H9 (cell line): Measurements from ENCODE around the gene TTC17. TPM values are rescaled to one million over a fixed set of nuclear protein-coding genes. Genes with fewer than 3 reads are reported as not detected.

Experiments used
- DNase-seq: peaks from one replicate; pipeline ENCODE4 v3.0.0-alpha.2; 2017
- H2AFZ ChIP-seq: one replicate; pipeline ENCODE4 v1.6.1; 2013; ENCODE audit warnings: mild to moderate bottlenecking, low read length, control low read depth, moderate library complexity
- H2AK5ac ChIP-seq: 2 replicates; pipeline ENCODE4 v1.6.1; 2013; ENCODE audit warnings: low read length, control low read depth, mixed read lengths; ENCODE audit not compliant: insufficient read length
- H2BK120ac ChIP-seq: one replicate; pipeline ENCODE4 v1.6.1; 2013; ENCODE audit warnings: low read depth, mild to moderate bottlenecking, low read length, control low read depth, inconsistent platforms; ENCODE audit not compliant: poor library complexity, severe bottlenecking
- H2BK12ac ChIP-seq: 2 replicates; pipeline ENCODE4 v1.6.1; 2013; ENCODE audit warnings: low read length, control low read depth, mixed read lengths, low read depth; ENCODE audit not compliant: insufficient read length
- H2BK15ac ChIP-seq: 2 replicates; pipeline ENCODE4 v1.6.1; 2013; ENCODE audit warnings: low read depth, low read length, control low read depth
- H2BK20ac ChIP-seq: one replicate; pipeline ENCODE4 v1.6.1; 2013; ENCODE audit warnings: low read depth, mild to moderate bottlenecking, low read length, control low read depth, inconsistent platforms; ENCODE audit not compliant: poor library complexity, severe bottlenecking
- H2BK5ac ChIP-seq: 2 replicates; pipeline ENCODE4 v1.6.1; 2013; ENCODE audit warnings: low read length, control low read depth, mixed read lengths; ENCODE audit not compliant: insufficient read length
- H3K14ac ChIP-seq: 2 replicates; pipeline ENCODE4 v1.6.1; 2013; ENCODE audit warnings: low read length, control low read depth; ENCODE audit not compliant: insufficient read depth
- H3K18ac ChIP-seq: 2 replicates; pipeline ENCODE4 v1.6.1; 2013; ENCODE audit warnings: low read depth, mild to moderate bottlenecking, mixed read lengths, low read length, control low read depth; ENCODE audit not compliant: insufficient read length
- H3K23ac ChIP-seq: 2 replicates; pipeline ENCODE4 v1.6.1; 2013; ENCODE audit warnings: low read length, control low read depth, mixed read lengths, low read depth; ENCODE audit not compliant: insufficient read length
- H3K23me2 ChIP-seq: 2 replicates; pipeline ENCODE4 v1.6.1; 2013; ENCODE audit warnings: low read depth, mild to moderate bottlenecking, mixed read lengths, low read length, control low read depth; ENCODE audit not compliant: insufficient read length, poor library complexity, severe bottlenecking
- H3K27ac ChIP-seq: 2 replicates; pipeline ENCODE4 v1.5.1; 2013; ENCODE audit warnings: low read length, control low read depth, mixed read lengths, low read depth; ENCODE audit not compliant: insufficient read length
- H3K27me3 ChIP-seq: 2 replicates; pipeline ENCODE4 v1.6.1; 2013; ENCODE audit warnings: low read length, control low read depth, inconsistent platforms; ENCODE audit not compliant: insufficient read depth
- H3K4ac ChIP-seq: 2 replicates; pipeline ENCODE4 v1.6.1; 2013; ENCODE audit warnings: low read depth, mild to moderate bottlenecking, control low read depth, inconsistent platforms, low read length, moderate library complexity
- H3K4me1 ChIP-seq: 2 replicates; pipeline ENCODE4 v1.6.1; 2013; ENCODE audit warnings: low read length, control low read depth, inconsistent platforms; ENCODE audit not compliant: insufficient read depth
- H3K4me2 ChIP-seq: 2 replicates; pipeline ENCODE4 v1.6.1; 2013; ENCODE audit warnings: low read length, control low read depth, mixed read lengths; ENCODE audit not compliant: insufficient read length, insufficient read depth
- H3K56ac ChIP-seq: 2 replicates; pipeline ENCODE4 v1.6.1; 2013; ENCODE audit warnings: low read depth, mild to moderate bottlenecking, mixed read lengths, low read length, control low read depth; ENCODE audit not compliant: insufficient read length
- H3K79me1 ChIP-seq: 2 replicates; pipeline ENCODE4 v1.6.1; 2013; ENCODE audit warnings: low read depth, mild to moderate bottlenecking, moderate library complexity, low read length, control low read depth, inconsistent platforms; ENCODE audit not compliant: insufficient read depth, poor library complexity, severe bottlenecking
- H3K79me2 ChIP-seq: 2 replicates; pipeline ENCODE4 v1.6.1; 2013; ENCODE audit warnings: low read length, control low read depth, inconsistent platforms; ENCODE audit not compliant: insufficient read depth
- H3K9ac ChIP-seq: 2 replicates; pipeline ENCODE4 v1.6.1; 2013; ENCODE audit warnings: low read length, control low read depth, mixed read lengths; ENCODE audit not compliant: insufficient read length; ENCODE audit errors: extremely low read depth
- H3K9me3 ChIP-seq: one replicate; pipeline ENCODE4 v1.6.1; 2013; ENCODE audit warnings: low read depth, low read length, inconsistent platforms; ENCODE audit not compliant: control insufficient read depth
- H3T11ph ChIP-seq: one replicate; pipeline ENCODE4 v1.6.1; 2013; ENCODE audit warnings: mild to moderate bottlenecking, low read length, control low read depth, inconsistent platforms
- H4K20me1 ChIP-seq: one replicate; pipeline ENCODE4 v1.6.1; 2013; ENCODE audit not compliant: control insufficient read depth, insufficient read length, insufficient read depth
- H4K5ac ChIP-seq: 2 replicates; pipeline ENCODE4 v1.6.1; 2013; ENCODE audit warnings: low read depth, mild to moderate bottlenecking, mixed read lengths, low read length, control low read depth; ENCODE audit not compliant: insufficient read length
- H4K8ac ChIP-seq: replicated peaks from 2 replicates; pipeline ENCODE4 v1.6.1; 2013; ENCODE audit warnings: low read length, control low read depth, mixed read lengths, low read depth; ENCODE audit not compliant: insufficient read length
- H4K91ac ChIP-seq: 2 replicates; pipeline ENCODE4 v1.6.1; 2013; ENCODE audit warnings: low read depth, mild to moderate bottlenecking, moderate library complexity, mixed read lengths, low read length, control low read depth; ENCODE audit not compliant: insufficient read length
- H3K27ac Mint-ChIP-seq, 3 experiments: 2 replicates in 2 of 3; 3 replicates in 1 of 3; pipeline ENCODE4 v1.8.0; 2020 to 2021; ENCODE audit warnings: mixed read lengths in 3 of 3, mild to moderate bottlenecking in 1 of 3, moderate library complexity in 1 of 3
- H3K27me3 Mint-ChIP-seq: 2 replicates; pipeline ENCODE4 v1.8.0; 2021; ENCODE audit warnings: low read depth, mild to moderate bottlenecking, moderate library complexity, mixed read lengths
- H3K36me3 Mint-ChIP-seq, 3 experiments: 2 replicates in 2 of 3; 3 replicates in 1 of 3; pipeline ENCODE4 v1.8.0; 2020 to 2021; ENCODE audit warnings: low read depth in 3 of 3, mixed read lengths in 3 of 3; ENCODE audit not compliant: insufficient read depth in 1 of 3
- H3K4me1 Mint-ChIP-seq, 2 experiments: 2 replicates each; pipeline ENCODE4 v1.8.0; 2020; ENCODE audit warnings: mixed read lengths in 2 of 2
- H3K4me3 Mint-ChIP-seq, 2 experiments: 2 replicates in 1 of 2; 3 replicates in 1 of 2; pipeline ENCODE4 v1.8.0; 2020 to 2021; ENCODE audit warnings: mild to moderate bottlenecking in 2 of 2, mixed read lengths in 2 of 2, moderate library complexity in 1 of 2
- H3K9me3 Mint-ChIP-seq, 2 experiments: 2 replicates in 1 of 2; 3 replicates in 1 of 2; pipeline ENCODE4 v1.8.0; 2020; ENCODE audit warnings: mild to moderate bottlenecking in 2 of 2, mixed read lengths in 2 of 2, moderate library complexity in 1 of 2
- CTCF ChIP-seq: fragments of 200-600 bp; sonication (generic); conservative IDR thresholded peaks from 3 replicates; pipeline ENCODE4 v1.8.0; 2021; ENCODE audit warnings: antibody characterized with exemption, mild to moderate bottlenecking
- WGBS: extraction: QIAGEN DNeasy Blood & Tissue Kit; methylation state at CpG from one replicate; pipeline ENCODE4 v1.1.7; 2013; ENCODE audit warnings: missing lambda C conversion rate, low lambda C conversion rate, mixed read lengths; ENCODE audit not compliant: insufficient read length; ENCODE audit errors: extremely low coverage; 5-methylcytosine and 5-hydroxymethylcytosine counted together
- total RNA-seq: library from RNA; stranded (reverse); gene quantifications from 2 replicates; pipeline ENCODE4 v1.2.1, GENCODE V29; 2021

The TTC17 gene
- total RNA-seq, 1 experiment from 2014 or later, result 68.5 TPM

GRCh38 chr11:43498561-43498960 lies 139.8 kb downstream of the TTC17 start:
- Mint-ChIP-seq H3K27me3 (peaks cover 19% of the 10 kb centered on the region), H3K36me3 (peaks cover 0 to 18% (median 12%) of the 10 kb centered on the region in 3 experiments; a peak in 6 of 7 replicates), H3K9me3 (peaks cover 3 to 4% of the 10 kb centered on the region in 2 experiments; a peak in 4 of 5 replicates), H3K4me1 (no peaks in the 10 kb centered on the region), H3K27ac (no peak overlapping the region), H3K4me3 (no peak overlapping the region)
- no peak overlapping the region for H3T11ph ChIP-seq
- H4K20me1 ChIP-seq, result peaks cover 2% of the 10 kb centered on the region
- 0 out of 2 replicates have a peak, but pooled peaks cover 2% of the 10 kb centered on the region for H3K79me2 ChIP-seq
- no peaks in the 10 kb centered on the region for H3K4me1 ChIP-seq
- DNase-seq, result no peak
- H2BK12ac ChIP-seq, result no peak overlapping the region
- no peaks in the 10 kb centered on the region for H3K79me1 ChIP-seq
- no peak overlapping the region for H4K5ac ChIP-seq
- no peak overlapping the region for H2BK20ac ChIP-seq
- no peak overlapping the region for H3K27ac ChIP-seq
- H3K14ac ChIP-seq, result no peak overlapping the region
- H2AK5ac ChIP-seq, result no peak overlapping the region
- H3K23me2 ChIP-seq, result no peaks in the 10 kb centered on the region
- H3K23ac ChIP-seq, result no peak overlapping the region
- H2BK120ac ChIP-seq, result no peak overlapping the region
- no peaks in the 10 kb centered on the region for H3K9me3 ChIP-seq
- H2BK15ac ChIP-seq, result no peak overlapping the region
- no peak for TF ChIP-seq CTCF
- H2AFZ ChIP-seq, result no peak overlapping the region
- H3K56ac ChIP-seq, result no peak overlapping the region
- WGBS, result no CpG with 5 or more reads among the region's 3 CpGs
- H2BK5ac ChIP-seq, result no peak overlapping the region
- H3K4me2 ChIP-seq, result no peak overlapping the region
- H3K4ac ChIP-seq, result no peak overlapping the region
- no peak overlapping the region for H3K18ac ChIP-seq
- no peaks in the 10 kb centered on the region for H3K27me3 ChIP-seq
- no peak overlapping the region for H4K91ac ChIP-seq
- H4K8ac ChIP-seq, result no peak overlapping the region
- H3K9ac ChIP-seq, result no peak overlapping the region
